GM12891 (cell line): ENCODE results near the gene CPNE2.
A peak's percentile ranks its signal among the peaks of the same experiment; 100 is the strongest.

ENCODE experiments used
- POLR2AphosphoS5 ChIP-seq: IDR thresholded peaks from 2 replicates; pipeline ENCODE4 v1.6.1; 2011; ENCODE audit warnings: low read depth, low read length, control low read depth
- SPI1 ChIP-seq: IDR thresholded peaks from 2 replicates; pipeline ENCODE4 v1.6.1; 2011; ENCODE audit warnings: low read depth, low read length, control low read depth

GRCh38 chr16:57166951-57167350, 74.6 kb downstream of the CPNE2 start:
- TF ChIP-seq POLR2AphosphoS5 (no peak), SPI1 (peak; percentile 60)
